SK-N-SH (cell line): ENCODE measurements around the gene HBP1. TPM values are rescaled to one million over a fixed set of nuclear protein-coding genes. Genes with fewer than 3 reads are reported as not detected.

ENCODE experiments used
- CTCF ChIA-PET: fragments of 300-600, 350-600 bp; formaldehyde crosslinking; extraction: SDS; loops from one replicate; lab custom pipeline; 2021; lab: Yijun Ruan, JAX
- POLR2A ChIA-PET: fragments of 350-600 bp; sonication (Branson Sonifier 250); formaldehyde crosslinking; extraction: SDS; loops from one replicate; lab custom pipeline; 2020; ENCODE audit warnings: antibody characterized with exemption, inconsistent platforms; lab: Yijun Ruan, JAX
- DNase-seq: peaks from one replicate; pipeline ENCODE4 v3.0.0; 2012
- H2AFZ ChIP-seq: fragments of 200-600 bp; sonication (generic); 2 replicates; pipeline ENCODE4 v1.8.1; 2016; ENCODE audit warnings: antibody characterized with exemption, mild to moderate bottlenecking, low read depth
- H3F3A ChIP-seq: fragments of 200-600 bp; sonication (generic); replicated peaks from 2 replicates; pipeline ENCODE3; 2016; ENCODE audit warnings: antibody characterized with exemption, mild to moderate bottlenecking; ENCODE audit not compliant: insufficient read depth
- H3K27ac ChIP-seq, 2 experiments: fragments of 200-500 bp in 1 of 2; fragments of 200-600 bp in 1 of 2; sonication (Bioruptor generic) in 1 of 2; sonication (generic), shearing (Covaris generic) in 1 of 2; 2 replicates each; pipeline versions ENCODE4 v1.5.1 to v1.6.1; 2014 to 2016; ENCODE audit warnings: low read depth in 2 of 2, inconsistent platforms in 1 of 2, low read length in 1 of 2, mild to moderate bottlenecking in 1 of 2, mixed read lengths in 1 of 2
- H3K27me3 ChIP-seq: fragments of 200-600 bp; sonication (generic), shearing (Covaris generic); 2 replicates; pipeline ENCODE4 v1.6.1; 2016; ENCODE audit warnings: mixed run types; ENCODE audit not compliant: insufficient read depth
- H3K36me3 ChIP-seq, 2 experiments: fragments of 200-500 bp in 1 of 2; fragments of 200-600 bp in 1 of 2; sonication (Bioruptor generic) in 1 of 2; sonication (generic) in 1 of 2; replicated peaks in 1 of 2; 2 replicates each; pipeline versions ENCODE3 to v1.5.1; 2014 to 2016; ENCODE audit warnings: low read length in 1 of 2, mild to moderate bottlenecking in 1 of 2; ENCODE audit not compliant: insufficient read depth in 2 of 2, control insufficient read depth in 1 of 2
- H3K4me1 ChIP-seq, 2 experiments: fragments of 200-500 bp in 1 of 2; fragments of 200-600 bp in 1 of 2; sonication (Bioruptor generic) in 1 of 2; sonication (generic), shearing (Covaris generic) in 1 of 2; 2 replicates each; pipeline versions ENCODE4 v1.5.1 to v1.6.1; 2014 to 2016; ENCODE audit warnings: low read depth in 1 of 2, low read length in 1 of 2, mixed run types in 1 of 2; ENCODE audit not compliant: insufficient read depth in 2 of 2, control insufficient read depth in 1 of 2
- H3K4me2 ChIP-seq: fragments of 200-600 bp; sonication (generic), shearing (Covaris generic); 2 replicates; pipeline ENCODE4 v1.6.1; 2017; ENCODE audit warnings: mixed run types
- H3K4me3 ChIP-seq, 2 experiments: fragments of 200-500 bp in 1 of 2; fragments of 200-600 bp in 1 of 2; sonication (Bioruptor generic) in 1 of 2; sonication (generic), shearing (Covaris generic) in 1 of 2; 2 replicates each; pipeline versions ENCODE4 v1.5.1 to v1.8.1; 2014 to 2016; ENCODE audit warnings: low read depth in 2 of 2, inconsistent platforms in 1 of 2, low read length in 1 of 2, mild to moderate bottlenecking in 1 of 2, mixed read lengths in 1 of 2, moderate library complexity in 1 of 2
- H3K79me2 ChIP-seq: fragments of 200-600 bp; sonication (generic); 2 replicates; pipeline ENCODE4 v1.8.1; 2017; ENCODE audit warnings: mild to moderate bottlenecking; ENCODE audit not compliant: insufficient read depth
- H3K9ac ChIP-seq: fragments of 200-600 bp; sonication (generic); 2 replicates; pipeline ENCODE4 v1.6.1; 2017; ENCODE audit warnings: mixed run types
- H3K9me2 ChIP-seq: fragments of 200-600 bp; sonication (generic); 2 replicates; pipeline ENCODE4 v1.6.1; 2017; ENCODE audit warnings: mixed run types
- H3K9me3 ChIP-seq: fragments of 200-600 bp; sonication (generic); 2 replicates; pipeline ENCODE4 v1.6.1; 2017; ENCODE audit warnings: mixed run types, mild to moderate bottlenecking, moderate library complexity
- H4K20me1 ChIP-seq: fragments of 200-600 bp; sonication (generic); 2 replicates; pipeline ENCODE4 v1.6.1; 2017; ENCODE audit warnings: mild to moderate bottlenecking, mixed run types; ENCODE audit not compliant: insufficient read depth
- CHD2 ChIP-seq: fragments of 150-350 bp; IDR thresholded peaks from 2 replicates; pipeline ENCODE4 v1.6.1; 2018; ENCODE audit warnings: low read length; ENCODE audit not compliant: partially characterized antibody
- CTCF ChIP-seq: fragments of 200-600 bp; sonication (generic); IDR thresholded peaks from 2 replicates; pipeline ENCODE4 v1.6.1; 2017; ENCODE audit warnings: antibody characterized with exemption, mild to moderate bottlenecking, moderate library complexity
- ELF1 ChIP-seq: IDR thresholded peaks from 2 replicates; pipeline ENCODE4 v1.4.0; 2012
- EP300 ChIP-seq, 2 experiments: IDR thresholded peaks; 2 replicates each; pipeline versions ENCODE4 v1.4.0 to v1.6.1; 2012; ENCODE audit warnings: borderline replicate concordance in 1 of 2, low read depth in 1 of 2, low read length in 1 of 2
- EZH2phosphoT487 ChIP-seq: fragments of 200-600 bp; sonication (generic); IDR thresholded peaks from 2 replicates; pipeline ENCODE4 v1.6.1; 2017; ENCODE audit warnings: low read depth, mixed run types, mild to moderate bottlenecking, antibody characterized with exemption, moderate library complexity, borderline replicate concordance
- FOSL2 ChIP-seq: IDR thresholded peaks from 2 replicates; pipeline ENCODE4 v1.4.0; 2012; ENCODE audit warnings: low read depth, mild to moderate bottlenecking, moderate library complexity, borderline replicate concordance
- FOXJ3 ChIP-seq: sonication (generic); formaldehyde crosslinking; IDR thresholded peaks from 2 replicates; pipeline ENCODE4 v1.5.1; 2020; ENCODE audit warnings: mild to moderate bottlenecking, missing genetic modification reagents
- FOXM1 ChIP-seq: IDR thresholded peaks from 2 replicates; pipeline ENCODE4 v1.4.0; 2012; ENCODE audit warnings: low read depth, mild to moderate bottlenecking
- GATA2 ChIP-seq: sonication (generic); formaldehyde crosslinking; IDR thresholded peaks from 2 replicates; pipeline ENCODE4 v1.5.0; 2020; ENCODE audit warnings: mild to moderate bottlenecking, missing genetic modification reagents
- IRF3 ChIP-seq: fragments of 150-350 bp; IDR thresholded peaks from 2 replicates; pipeline ENCODE4 v1.6.1; 2016; ENCODE audit warnings: mild to moderate bottlenecking, low read depth, low read length
- MAX ChIP-seq: IDR thresholded peaks from 2 replicates; pipeline ENCODE4 v1.4.0; 2012; ENCODE audit warnings: low read depth
- NFIC ChIP-seq: IDR thresholded peaks from 2 replicates; pipeline ENCODE4 v1.4.0; 2012; ENCODE audit warnings: borderline replicate concordance
- NRF1 ChIP-seq: IDR thresholded peaks from 2 replicates; pipeline ENCODE4 v1.6.1; 2012; ENCODE audit warnings: low read depth, mild to moderate bottlenecking, low read length
- PBX3 ChIP-seq: IDR thresholded peaks from 2 replicates; pipeline ENCODE4; 2012
- RAD21 ChIP-seq: IDR thresholded peaks from 2 replicates; pipeline ENCODE4 v1.6.1; 2012; ENCODE audit warnings: mild to moderate bottlenecking, low read length
- RCOR1 ChIP-seq: fragments of 150-350 bp; IDR thresholded peaks from 2 replicates; pipeline ENCODE4 v1.6.1; 2017; ENCODE audit warnings: antibody characterized with exemption, low read length
- SIN3A ChIP-seq: IDR thresholded peaks from 2 replicates; pipeline ENCODE4 v1.6.1; 2012; ENCODE audit warnings: low read depth, mild to moderate bottlenecking, low read length, moderate library complexity, borderline replicate concordance
- TCF12 ChIP-seq: IDR thresholded peaks from 2 replicates; pipeline ENCODE4 v1.4.0; 2012
- USF1 ChIP-seq: IDR thresholded peaks from 2 replicates; pipeline ENCODE4 v1.4.0; 2012; ENCODE audit warnings: low read depth, borderline replicate concordance
- WGBS: methylation state at CpG from one replicate; pipeline ENCODE4 v1.1.6; 2017; ENCODE audit warnings: low lambda C conversion rate; 5-methylcytosine and 5-hydroxymethylcytosine counted together
- polyA plus RNA-seq, 3 experiments: library from polyadenylated mRNA; depleted of rRNA; stranded (reverse); fragments of >200 nt; gene quantifications; 2 replicates each; pipeline ENCODE4 v1.2.3, GENCODE V29; 2012
- TF ChIP-seq, protein P1 (sequence below): IDR thresholded peaks from 2 replicates; pipeline ENCODE4 v1.6.1; 2012; ENCODE audit warnings: mild to moderate bottlenecking, low read depth, low read length, moderate library complexity

HBP1 gene
- polyA plus RNA-seq, 1 of the 3 experiments (the other 2 are of a cell fraction), result 27.2 TPM

GRCh38 chr7:107157091-107157490, 11.7 kb upstream of the HBP1 start:
- Histone ChIP-seq H3K9me2 (no peaks in the 10 kb centered on the region), H3K4me2 (no peak overlapping the region), H3K4me3 (no peak overlapping the region), H3F3A (no peaks in the 10 kb centered on the region), H3K79me2 (no peaks in the 10 kb centered on the region), H3K36me3 (peaks cover 29 to 40% of the 10 kb centered on the region in 2 experiments), H3K9ac (no peak overlapping the region), H3K27ac (no peak overlapping the region), H4K20me1 (no peaks in the 10 kb centered on the region), H3K9me3 (no peaks in the 10 kb centered on the region), H2AFZ (no peak overlapping the region), H3K4me1 (peaks cover 0 to under 1% of the 10 kb centered on the region in 2 experiments; a peak in 1 of 4 replicates), H3K27me3 (no peaks in the 10 kb centered on the region)
- TF ChIP-seq TCF12 (no peak), MAX (no peak), ELF1 (no peak), FOXJ3 (CRISPR knock-in tag) (no peak), CHD2 (no peak), GATA2 (no peak), EP300 (IDR thresholded peaks at IDR 0.05; ENCODE audit: borderline replicate concordance in 1 of 2, low read depth in 1 of 2, low read length in 1 of 2) (no peak), NFIC (no peak), EZH2phosphoT487 (no peak), NRF1 (no peak), CTCF (no peak), RAD21 (no peak), RCOR1 (no peak), FOSL2 (no peak), IRF3 (no peak), USF1 (no peak), PBX3 (no peak), FOXM1 (no peak), SIN3A (no peak)
- TF ChIP-seq, protein P1, sequence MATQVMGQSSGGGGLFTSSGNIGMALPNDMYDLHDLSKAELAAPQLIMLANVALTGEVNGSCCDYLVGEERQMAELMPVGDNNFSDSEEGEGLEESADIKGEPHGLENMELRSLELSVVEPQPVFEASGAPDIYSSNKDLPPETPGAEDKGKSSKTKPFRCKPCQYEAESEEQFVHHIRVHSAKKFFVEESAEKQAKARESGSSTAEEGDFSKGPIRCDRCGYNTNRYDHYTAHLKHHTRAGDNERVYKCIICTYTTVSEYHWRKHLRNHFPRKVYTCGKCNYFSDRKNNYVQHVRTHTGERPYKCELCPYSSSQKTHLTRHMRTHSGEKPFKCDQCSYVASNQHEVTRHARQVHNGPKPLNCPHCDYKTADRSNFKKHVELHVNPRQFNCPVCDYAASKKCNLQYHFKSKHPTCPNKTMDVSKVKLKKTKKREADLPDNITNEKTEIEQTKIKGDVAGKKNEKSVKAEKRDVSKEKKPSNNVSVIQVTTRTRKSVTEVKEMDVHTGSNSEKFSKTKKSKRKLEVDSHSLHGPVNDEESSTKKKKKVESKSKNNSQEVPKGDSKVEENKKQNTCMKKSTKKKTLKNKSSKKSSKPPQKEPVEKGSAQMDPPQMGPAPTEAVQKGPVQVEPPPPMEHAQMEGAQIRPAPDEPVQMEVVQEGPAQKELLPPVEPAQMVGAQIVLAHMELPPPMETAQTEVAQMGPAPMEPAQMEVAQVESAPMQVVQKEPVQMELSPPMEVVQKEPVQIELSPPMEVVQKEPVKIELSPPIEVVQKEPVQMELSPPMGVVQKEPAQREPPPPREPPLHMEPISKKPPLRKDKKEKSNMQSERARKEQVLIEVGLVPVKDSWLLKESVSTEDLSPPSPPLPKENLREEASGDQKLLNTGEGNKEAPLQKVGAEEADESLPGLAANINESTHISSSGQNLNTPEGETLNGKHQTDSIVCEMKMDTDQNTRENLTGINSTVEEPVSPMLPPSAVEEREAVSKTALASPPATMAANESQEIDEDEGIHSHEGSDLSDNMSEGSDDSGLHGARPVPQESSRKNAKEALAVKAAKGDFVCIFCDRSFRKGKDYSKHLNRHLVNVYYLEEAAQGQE, result no peak
- POLR2A ChIA-PET, result no interaction called here
- 93% methylated on average over 7 of the region's 7 CpGs for WGBS
- CTCF ChIA-PET, result interaction anchor here (1.0 to 2.2 kb wide), 4 partner anchors 10 to 419 kb away, joined by 3 to 11 read pairs (median 4); no protein-coding TSS in a partner anchor
- no peak for DNase-seq
